DOHH2 (cell line): ENCODE results near the gene ETV7.
"Not testable (repeated sequence)": the region's sequence is repeated elsewhere in the genome, so short reads cannot be mapped to it uniquely, and the experiment has no call there.

ENCODE experiments used
- H3F3A ChIP-seq: fragments of 200-600 bp; sonication (generic), shearing (Covaris generic); 2 replicates; pipeline ENCODE4 v1.6.0; 2016; ENCODE audit warnings: antibody characterized with exemption, mild to moderate bottlenecking; ENCODE audit not compliant: control insufficient read depth, insufficient read depth
- H3K27ac ChIP-seq: fragments of 200-600 bp; sonication (generic); 2 replicates; pipeline ENCODE4 v1.5.1; 2014; ENCODE audit warnings: low read depth, mild to moderate bottlenecking, low read length, moderate library complexity
- H3K27me3 ChIP-seq: fragments of 200-600 bp; sonication (generic); 2 replicates; pipeline ENCODE4 v1.6.1; 2014; ENCODE audit warnings: mild to moderate bottlenecking, low read length, mixed read lengths; ENCODE audit not compliant: control insufficient read depth
- H3K36me3 ChIP-seq: fragments of 200-600 bp; sonication (generic); 2 replicates; pipeline ENCODE4 v1.6.1; 2014; ENCODE audit warnings: mild to moderate bottlenecking, low read length, moderate library complexity, mixed read lengths; ENCODE audit not compliant: control insufficient read depth
- H3K4me1 ChIP-seq: fragments of 200-600 bp; sonication (generic); 2 replicates; pipeline ENCODE4 v1.6.1; 2014; ENCODE audit warnings: mild to moderate bottlenecking, low read length, mixed read lengths; ENCODE audit not compliant: control insufficient read depth
- H3K4me2 ChIP-seq: fragments of 200-600 bp; sonication (generic); 2 replicates; pipeline ENCODE4 v1.6.0; 2014; ENCODE audit warnings: mild to moderate bottlenecking, low read length, moderate library complexity
- H3K4me3 ChIP-seq: fragments of 200-600 bp; sonication (generic); 2 replicates; pipeline ENCODE4 v1.5.1; 2014; ENCODE audit warnings: mild to moderate bottlenecking, low read length, mixed read lengths
- H3K79me2 ChIP-seq: fragments of 200-600 bp; sonication (generic); 2 replicates; pipeline ENCODE4 v1.6.1; 2014; ENCODE audit warnings: mild to moderate bottlenecking, low read length, mixed read lengths; ENCODE audit not compliant: control insufficient read depth
- H3K9me2 ChIP-seq: fragments of 200-600 bp; sonication (generic); replicated peaks from 2 replicates; pipeline ENCODE4 v1.6.1; 2014; ENCODE audit warnings: mild to moderate bottlenecking, low read length, mixed read lengths; ENCODE audit not compliant: control insufficient read depth
- H3K9me3 ChIP-seq: fragments of 200-600 bp; sonication (generic); 2 replicates; pipeline ENCODE4 v1.6.1; 2014; ENCODE audit warnings: antibody characterized with exemption, low read length, mixed read lengths; ENCODE audit not compliant: control insufficient read depth, insufficient read depth
- H4K20me1 ChIP-seq: fragments of 200-600 bp; sonication (generic); 2 replicates; pipeline ENCODE4 v1.6.0; 2014; ENCODE audit warnings: low read depth, mild to moderate bottlenecking, antibody characterized with exemption, low read length, moderate library complexity; ENCODE audit not compliant: control insufficient read depth, insufficient read depth
- CTCF ChIP-seq: fragments of 200-600 bp; sonication (generic); IDR thresholded peaks from one replicate; pipeline ENCODE4 v1.5.1; 2014; ENCODE audit warnings: antibody characterized with exemption, mild to moderate bottlenecking, low read depth, low read length; ENCODE audit not compliant: poor library complexity, severe bottlenecking
- EZH2phosphoT487 ChIP-seq: fragments of 200-600 bp; sonication (generic); IDR thresholded peaks from 2 replicates; pipeline ENCODE4 v1.6.1; 2017; ENCODE audit warnings: borderline replicate concordance, mild to moderate bottlenecking, antibody characterized with exemption, low read length, moderate library complexity, mixed read lengths

ETV7 gene

GRCh38 chr6:36413489-36414480 lies 26.3 kb upstream of the ETV7 start:
- Histone ChIP-seq H3K36me3 (no peaks in the 10 kb centered on the region), H3K4me3 (no peak overlapping the region)
- TF ChIP-seq EZH2phosphoT487 (no peak), CTCF (no peak)

GRCh38 chr6:36409718-36410117 lies 22.2 kb upstream of the ETV7 start:
- H3K36me3 ChIP-seq, H3K79me2 ChIP-seq, H3F3A ChIP-seq, H3K9me2 ChIP-seq, H3K4me2 ChIP-seq, H4K20me1 ChIP-seq, H3K27me3 ChIP-seq, H3K9me3 ChIP-seq, H3K27ac ChIP-seq, H3K4me1 ChIP-seq, H3K4me3 ChIP-seq: not testable (repeated sequence)

More at GRCh38 chr6:36413489-36414480, 26.3 kb upstream of the ETV7 start:
- Histone ChIP-seq H3K4me2 (no peak overlapping the region), H3K9me2 (no peaks in the 10 kb centered on the region), H3K27me3 (peaks cover 8% of the 10 kb centered on the region; the same call in 1 of the 2 replicates), H3K4me1 (no peaks in the 10 kb centered on the region), H3F3A (no peaks in the 10 kb centered on the region), H3K9me3 (0 out of 2 replicates have a peak, but pooled peaks cover 4% of the 10 kb centered on the region), H3K27ac (no peak overlapping the region), H4K20me1 (no peaks in the 10 kb centered on the region), H3K79me2 (no peaks in the 10 kb centered on the region)

- H3K4me1 ChIP-seq: no peaks in the 10 kb centered on the region
- no peak overlapping the region for H3K4me3 ChIP-seq
- no peaks in the 10 kb centered on the region for H3K9me2 ChIP-seq
- no peaks in the 10 kb centered on the region for H4K20me1 ChIP-seq
- no peak overlapping the region for H3K27ac ChIP-seq
- H3K27me3 ChIP-seq: no peaks in the 10 kb centered on the region
- no peaks in the 10 kb centered on the region for H3K9me3 ChIP-seq
- no peaks in the 10 kb centered on the region for H3K79me2 ChIP-seq
- TF ChIP-seq CTCF: no peak
- TF ChIP-seq EZH2phosphoT487: no peak
- no peaks in the 10 kb centered on the region for H3F3A ChIP-seq
- no peak overlapping the region for H3K4me2 ChIP-seq
- no peaks in the 10 kb centered on the region for H3K36me3 ChIP-seq
Measured at GRCh38 chr6:36404164-36404563, 16.7 kb upstream of the ETV7 start.

- Histone ChIP-seq H3K4me1 (no peaks in the 10 kb centered on the region), H3K9me3 (no peaks in the 10 kb centered on the region), H3K79me2 (no peaks in the 10 kb centered on the region), H4K20me1 (no peaks in the 10 kb centered on the region), H3F3A (no peaks in the 10 kb centered on the region), H3K27ac (no peak overlapping the region), H3K4me3 (no peak overlapping the region), H3K9me2 (no peaks in the 10 kb centered on the region), H3K36me3 (no peaks in the 10 kb centered on the region), H3K27me3 (no peaks in the 10 kb centered on the region), H3K4me2 (no peak overlapping the region)
- TF ChIP-seq EZH2phosphoT487: no peak
- TF ChIP-seq CTCF: no peak
Measured at GRCh38 chr6:36402481-36402880, 15.0 kb upstream of the ETV7 start.
